GM12878 (cell line): ENCODE results near the gene CEND1. TPM values are rescaled to one million over a fixed set of nuclear protein-coding genes. Genes with fewer than 3 reads are reported as not detected.

Source experiments
- ATAC-seq: fragments of 200-7000 bp; cut with Tn5 transposase; 3 replicates; pipeline ENCODE4 v1.9.1; 2020; ENCODE audit warnings: mild to moderate bottlenecking, moderate library complexity
- BruUV-seq: library from RNA; stranded (reverse); fragments of 400-500 nt; replicated peaks from 2 replicates; lab custom pipeline; 2021; lab: Mats Ljungman, UMichigan
- CTCF ChIA-PET: fragments of 300-600 bp; sonication (Branson Sonifier 250); formaldehyde crosslinking; extraction: SDS; loops from one replicate; lab custom pipeline; 2021; ENCODE audit warnings: inconsistent platforms; lab: Yijun Ruan, JAX
- POLR2A ChIA-PET: fragments of 350-600 bp; formaldehyde crosslinking; extraction: SDS; loops from one replicate; lab custom pipeline; 2021; ENCODE audit warnings: inconsistent platforms; lab: Charles Lee
- RAD21 ChIA-PET: fragments of 300-600 bp; sonication (Branson Sonifier 250); formaldehyde crosslinking; loops from one replicate; lab custom pipeline; 2023; ENCODE audit warnings: antibody characterized with exemption; ENCODE audit not compliant: unreplicated experiment; lab: Charles Lee
- SMC1A ChIA-PET: fragments of 300-600 bp; sonication (Branson Sonifier 250); formaldehyde crosslinking; loops from one replicate; lab custom pipeline; 2023; ENCODE audit not compliant: unreplicated experiment, uncharacterized antibody; lab: Charles Lee
- DNase-seq: peaks from one replicate; pipeline ENCODE4 v3.0.0-alpha.2; 2011; ENCODE audit warnings: low read depth, low spot score
- FAIRE-seq: peaks from 3 replicates; lab custom pipeline; 2011; peaks lifted over from hg19 to GRCh38; lab: Jason Lieb, UNC
- H2AFZ ChIP-seq: 2 replicates; pipeline ENCODE4 v1.6.0; 2011; ENCODE audit warnings: low read depth, low read length, control low read depth; ENCODE audit not compliant: control insufficient read depth
- H3K27ac ChIP-seq: 2 replicates; pipeline ENCODE4 v1.5.1; 2011; ENCODE audit warnings: control low read depth; ENCODE audit not compliant: control insufficient read depth, insufficient read depth
- H3K27me3 ChIP-seq, 2 experiments: replicated peaks in 1 of 2; 2 replicates each; pipeline versions ENCODE4 v1.6.0 to v1.6.1; 2011; ENCODE audit warnings: low read length in 1 of 2; ENCODE audit not compliant: control insufficient read depth in 2 of 2, insufficient read depth in 2 of 2
- H3K36me3 ChIP-seq, 2 experiments: 2 replicates each; pipeline ENCODE4 v1.5.1; 2011; ENCODE audit warnings: low read length in 1 of 2; ENCODE audit not compliant: control insufficient read depth in 2 of 2, insufficient read depth in 2 of 2
- H3K4me1 ChIP-seq: 2 replicates; pipeline ENCODE4 v1.6.1; 2011; ENCODE audit warnings: mild to moderate bottlenecking, low read length, moderate library complexity, mixed read lengths; ENCODE audit not compliant: control insufficient read depth, insufficient read depth
- H3K4me2 ChIP-seq: 2 replicates; pipeline ENCODE4 v1.6.0; 2011; ENCODE audit warnings: control low read depth; ENCODE audit not compliant: control insufficient read depth, insufficient read depth
- H3K4me3 ChIP-seq: fragments of 200-600 bp; sonication (generic); 2 replicates; pipeline ENCODE4 v1.5.1; 2016
- H3K79me2 ChIP-seq: 2 replicates; pipeline ENCODE4 v1.6.0; 2011; ENCODE audit warnings: low read length; ENCODE audit not compliant: control insufficient read depth, insufficient read depth
- H3K9ac ChIP-seq: 2 replicates; pipeline ENCODE4 v1.8.0; 2011; ENCODE audit warnings: low read length, control low read depth, mixed read lengths; ENCODE audit not compliant: control insufficient read depth, insufficient read depth
- H3K9me3 ChIP-seq: replicated peaks from 3 replicates; pipeline ENCODE4 v1.5.1; 2011; ENCODE audit warnings: mild to moderate bottlenecking, low read length; ENCODE audit not compliant: control insufficient read depth, insufficient read depth
- H4K20me1 ChIP-seq: 2 replicates; pipeline ENCODE4 v1.6.0; 2011; ENCODE audit not compliant: control insufficient read depth, insufficient read depth
- ASH2L ChIP-seq: fragments of 300-600, 200-600 bp; sonication (generic); IDR thresholded peaks from 2 replicates; pipeline ENCODE4 v1.6.1; 2017; ENCODE audit warnings: low read depth, mild to moderate bottlenecking, borderline replicate concordance
- CBX3 ChIP-seq: fragments of 200-600 bp; sonication (generic); IDR thresholded peaks from 2 replicates; pipeline ENCODE4 v1.6.1; 2016; ENCODE audit warnings: low read depth, borderline replicate concordance
- CBX5 ChIP-seq: sonication (generic); IDR thresholded peaks from 2 replicates; pipeline ENCODE4 v1.6.1; 2016; ENCODE audit warnings: low read depth, moderate library complexity, mild to moderate bottlenecking, inconsistent platforms
- ESRRA ChIP-seq: IDR thresholded peaks from 2 replicates; pipeline ENCODE4 v1.6.1; 2012; ENCODE audit warnings: mild to moderate bottlenecking, low read length, improper control_type of control experiment
- FOXM1 ChIP-seq: IDR thresholded peaks from 2 replicates; pipeline ENCODE4 v1.6.1; 2012; ENCODE audit warnings: low read depth, mild to moderate bottlenecking, inconsistent platforms, low read length, moderate library complexity
- JUNB ChIP-seq: IDR thresholded peaks from 2 replicates; pipeline ENCODE4 v1.6.1; 2016; ENCODE audit warnings: antibody characterized with exemption, mild to moderate bottlenecking
- MTA3 ChIP-seq: IDR thresholded peaks from 2 replicates; pipeline ENCODE4 v1.6.1; 2012; ENCODE audit warnings: low read length, inconsistent platforms, borderline replicate concordance
- NFIC ChIP-seq: IDR thresholded peaks from 2 replicates; pipeline ENCODE4 v1.6.1; 2012; ENCODE audit warnings: low read depth, mild to moderate bottlenecking, inconsistent platforms, low read length, moderate library complexity
- NKRF ChIP-seq: fragments of 450-650 bp; conservative IDR thresholded peaks from 2 replicates; pipeline ENCODE4 v1.6.1; 2017; ENCODE audit warnings: mild to moderate bottlenecking, moderate library complexity
- RAD51 ChIP-seq: fragments of 450-650 bp; IDR thresholded peaks from 2 replicates; pipeline ENCODE4 v1.6.1; 2016; ENCODE audit warnings: moderate library complexity, mild to moderate bottlenecking, inconsistent platforms
- RELA ChIP-seq: fragments of 450-650 bp; IDR thresholded peaks from 2 replicates; pipeline ENCODE4 v1.8.0; 2014; ENCODE audit warnings: borderline replicate concordance; ENCODE audit not compliant: partially characterized antibody
- RUNX3 ChIP-seq: IDR thresholded peaks from 2 replicates; pipeline ENCODE4 v1.6.1; 2012; ENCODE audit warnings: low read length, inconsistent platforms
- TARDBP ChIP-seq: IDR thresholded peaks from 2 replicates; pipeline ENCODE4 v1.6.1; 2016; ENCODE audit warnings: borderline replicate concordance
- WGBS: methylation state at CpG from one replicate; pipeline ENCODE4 v1.1.6; 2016; ENCODE audit warnings: low lambda C conversion rate; ENCODE audit not compliant: insufficient replicate concordance, insufficient coverage; ENCODE audit errors: missing lambda C conversion rate; 5-methylcytosine and 5-hydroxymethylcytosine counted together
- in situ Hi-C: fragments of 300-500 bp; cut with MboI; formaldehyde crosslinking; loops from 9 replicates; pipeline ENCODE4 v1.14.3; 2018; ENCODE audit warnings: mixed read lengths
- intact Hi-C: fragments of 100-400 bp; cut with micrococcal nuclease; formaldehyde crosslinking; loops from one replicate; pipeline ENCODE4 v1.14.2; 2022; ENCODE audit not compliant: unreplicated experiment
- polyA plus RNA-seq, 11 experiments: library from polyadenylated mRNA; depleted of rRNA in 4 of 11; unstranded in 6 of 11; stranded (reverse) in 5 of 11; fragments of >200 nt; fragmentation: Nextera tagmentation in 4 of 11; fragmentation: Illumina TruSeq in 1 of 11; extraction: Ambion mirVana in 4 of 11; extraction: Trizol in 1 of 11; gene quantifications; 1 replicate in 1 of 11; 2 replicates in 10 of 11; pipeline versions ENCODE4 v1.2.1 to v1.2.3, GENCODE V29; 2011 to 2016; ENCODE audit warnings: inconsistent platforms in 2 of 11, missing spikeins in 2 of 11, low read depth in 1 of 11
- total RNA-seq, 4 experiments: library from RNA; depleted of rRNA in 3 of 4; stranded (reverse); fragments of >200 nt in 3 of 4; fragmentation: Illumina TruSeq in 1 of 4; extraction: Trizol in 1 of 4; gene quantifications; 2 replicates each; pipeline versions ENCODE4 v1.2.1 to v1.2.3, GENCODE V29; 2013 to 2021
- TF ChIP-seq, protein P1 (sequence below): fragments of 150-350 bp; IDR thresholded peaks from 2 replicates; pipeline ENCODE4 v1.6.1; 2014; ENCODE audit warnings: mild to moderate bottlenecking, low read depth, low read length
- TF ChIP-seq, protein P2 (sequence below): IDR thresholded peaks from 2 replicates; pipeline ENCODE4 v1.6.1; 2012; ENCODE audit warnings: improper control_type of control experiment, low read depth, low read length; ENCODE audit not compliant: insufficient replicate concordance

Gene CEND1
- total and polyA plus RNA-seq, 10 of the 15 experiments (the other 5 are each of a cell fraction or from before 2014, with no cell fraction given): 0.31 to 13.6 (median 7.2) TPM; not detected in 1

DNA sequence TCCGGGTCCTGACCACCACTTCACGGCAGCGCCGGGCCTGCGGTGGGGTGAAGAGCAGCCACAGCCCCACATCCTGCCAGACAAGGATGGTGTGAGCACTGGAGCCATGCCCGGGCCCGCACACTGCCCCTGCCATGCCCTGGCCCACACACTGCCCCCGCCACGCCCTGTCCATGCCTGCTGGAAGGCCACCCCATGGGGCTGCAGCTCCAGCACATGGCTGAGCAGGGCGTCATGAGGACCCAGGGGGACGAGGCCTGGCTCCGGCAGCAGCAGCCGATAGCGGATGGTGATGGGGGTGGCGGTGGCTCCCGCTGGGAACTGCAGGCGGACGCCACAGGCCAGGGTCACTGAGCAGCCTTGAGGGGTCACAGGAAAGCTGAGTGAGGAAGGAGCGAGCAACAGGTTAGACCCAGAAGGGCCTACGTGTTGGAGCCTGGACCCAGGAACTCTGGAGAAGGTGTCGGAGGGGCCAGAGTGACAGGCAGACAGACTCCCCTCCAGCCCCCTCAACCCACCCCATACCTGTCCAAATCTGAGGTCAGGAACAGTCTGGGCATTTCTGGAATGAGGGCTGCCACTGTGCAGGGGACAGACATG is 12.2 kb upstream of the CEND1 start:
- Histone ChIP-seq H3K79me2 (peaks cover 18% of the 10 kb centered on the region), H3K4me2 (no peak overlapping the region), H3K9me3 (no peaks in the 10 kb centered on the region), H3K4me1 (peaks cover 12% of the 10 kb centered on the region), H3K9ac (no peak overlapping the region), H3K27ac (no peak overlapping the region), H4K20me1 (no peaks in the 10 kb centered on the region), H2AFZ (no peak overlapping the region), H3K27me3 (no peaks in the 10 kb centered on the region), H3K36me3 (peaks cover 0 to 10% of the 10 kb centered on the region in 2 experiments; a peak in 2 of 4 replicates), H3K4me3 (no peak overlapping the region)
- ATAC-seq: no peak
- SMC1A ChIA-PET: no interaction called here
- POLR2A ChIA-PET: interaction anchor here (2.7 kb wide), 1 partner anchor 17 kb away, joined by 9 read pairs; the partner anchor contains the start of gene PNPLA2
- RAD21 ChIA-PET: no interaction called here
- no peak for FAIRE-seq
- DNase-seq: no peak
- CTCF ChIA-PET: no interaction called here
- no TSS peak for BruUV-seq
- WGBS: 96% methylated on average over 15 of the region's 21 CpGs
- intact Hi-C loops (no loop called here), in situ Hi-C loops (loop anchor here (25.0 kb wide), 1 partner anchor 1585 kb away; the partner anchor contains the start of gene CD81)
- no peak for TF ChIP-seq JUNB
- no peak for TF ChIP-seq FOXM1
- TF ChIP-seq RELA: no peak
- TF ChIP-seq, protein P1, sequence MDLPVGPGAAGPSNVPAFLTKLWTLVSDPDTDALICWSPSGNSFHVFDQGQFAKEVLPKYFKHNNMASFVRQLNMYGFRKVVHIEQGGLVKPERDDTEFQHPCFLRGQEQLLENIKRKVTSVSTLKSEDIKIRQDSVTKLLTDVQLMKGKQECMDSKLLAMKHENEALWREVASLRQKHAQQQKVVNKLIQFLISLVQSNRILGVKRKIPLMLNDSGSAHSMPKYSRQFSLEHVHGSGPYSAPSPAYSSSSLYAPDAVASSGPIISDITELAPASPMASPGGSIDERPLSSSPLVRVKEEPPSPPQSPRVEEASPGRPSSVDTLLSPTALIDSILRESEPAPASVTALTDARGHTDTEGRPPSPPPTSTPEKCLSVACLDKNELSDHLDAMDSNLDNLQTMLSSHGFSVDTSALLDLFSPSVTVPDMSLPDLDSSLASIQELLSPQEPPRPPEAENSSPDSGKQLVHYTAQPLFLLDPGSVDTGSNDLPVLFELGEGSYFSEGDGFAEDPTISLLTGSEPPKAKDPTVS: no peak
- TF ChIP-seq, protein P2, sequence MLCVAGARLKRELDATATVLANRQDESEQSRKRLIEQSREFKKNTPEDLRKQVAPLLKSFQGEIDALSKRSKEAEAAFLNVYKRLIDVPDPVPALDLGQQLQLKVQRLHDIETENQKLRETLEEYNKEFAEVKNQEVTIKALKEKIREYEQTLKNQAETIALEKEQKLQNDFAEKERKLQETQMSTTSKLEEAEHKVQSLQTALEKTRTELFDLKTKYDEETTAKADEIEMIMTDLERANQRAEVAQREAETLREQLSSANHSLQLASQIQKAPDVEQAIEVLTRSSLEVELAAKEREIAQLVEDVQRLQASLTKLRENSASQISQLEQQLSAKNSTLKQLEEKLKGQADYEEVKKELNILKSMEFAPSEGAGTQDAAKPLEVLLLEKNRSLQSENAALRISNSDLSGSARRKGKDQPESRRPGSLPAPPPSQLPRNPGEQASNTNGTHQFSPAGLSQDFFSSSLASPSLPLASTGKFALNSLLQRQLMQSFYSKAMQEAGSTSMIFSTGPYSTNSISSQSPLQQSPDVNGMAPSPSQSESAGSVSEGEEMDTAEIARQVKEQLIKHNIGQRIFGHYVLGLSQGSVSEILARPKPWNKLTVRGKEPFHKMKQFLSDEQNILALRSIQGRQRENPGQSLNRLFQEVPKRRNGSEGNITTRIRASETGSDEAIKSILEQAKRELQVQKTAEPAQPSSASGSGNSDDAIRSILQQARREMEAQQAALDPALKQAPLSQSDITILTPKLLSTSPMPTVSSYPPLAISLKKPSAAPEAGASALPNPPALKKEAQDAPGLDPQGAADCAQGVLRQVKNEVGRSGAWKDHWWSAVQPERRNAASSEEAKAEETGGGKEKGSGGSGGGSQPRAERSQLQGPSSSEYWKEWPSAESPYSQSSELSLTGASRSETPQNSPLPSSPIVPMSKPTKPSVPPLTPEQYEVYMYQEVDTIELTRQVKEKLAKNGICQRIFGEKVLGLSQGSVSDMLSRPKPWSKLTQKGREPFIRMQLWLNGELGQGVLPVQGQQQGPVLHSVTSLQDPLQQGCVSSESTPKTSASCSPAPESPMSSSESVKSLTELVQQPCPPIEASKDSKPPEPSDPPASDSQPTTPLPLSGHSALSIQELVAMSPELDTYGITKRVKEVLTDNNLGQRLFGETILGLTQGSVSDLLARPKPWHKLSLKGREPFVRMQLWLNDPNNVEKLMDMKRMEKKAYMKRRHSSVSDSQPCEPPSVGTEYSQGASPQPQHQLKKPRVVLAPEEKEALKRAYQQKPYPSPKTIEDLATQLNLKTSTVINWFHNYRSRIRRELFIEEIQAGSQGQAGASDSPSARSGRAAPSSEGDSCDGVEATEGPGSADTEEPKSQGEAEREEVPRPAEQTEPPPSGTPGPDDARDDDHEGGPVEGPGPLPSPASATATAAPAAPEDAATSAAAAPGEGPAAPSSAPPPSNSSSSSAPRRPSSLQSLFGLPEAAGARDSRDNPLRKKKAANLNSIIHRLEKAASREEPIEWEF: no peak
- no peak for TF ChIP-seq RAD51
- TF ChIP-seq ASH2L: no peak
- TF ChIP-seq ESRRA: no peak
- TF ChIP-seq CBX5: no peak
- no peak for TF ChIP-seq NKRF
- TF ChIP-seq MTA3: no peak
- no peak for TF ChIP-seq CBX3
- no peak for TF ChIP-seq RUNX3
- TF ChIP-seq TARDBP: no peak
- no peak for TF ChIP-seq NFIC
